ENCODE results near the gene RCE1. TPM values are rescaled to one million over a fixed set of nuclear protein-coding genes. Genes with fewer than 3 reads are reported as not detected.

Gene RCE1
- total RNA-seq, 1 donor, result 10.7 TPM

GRCh38 chr11:66835768-66836405 lies 7.4 kb upstream of the RCE1 start:
- TF ChIP-seq, protein P1, sequence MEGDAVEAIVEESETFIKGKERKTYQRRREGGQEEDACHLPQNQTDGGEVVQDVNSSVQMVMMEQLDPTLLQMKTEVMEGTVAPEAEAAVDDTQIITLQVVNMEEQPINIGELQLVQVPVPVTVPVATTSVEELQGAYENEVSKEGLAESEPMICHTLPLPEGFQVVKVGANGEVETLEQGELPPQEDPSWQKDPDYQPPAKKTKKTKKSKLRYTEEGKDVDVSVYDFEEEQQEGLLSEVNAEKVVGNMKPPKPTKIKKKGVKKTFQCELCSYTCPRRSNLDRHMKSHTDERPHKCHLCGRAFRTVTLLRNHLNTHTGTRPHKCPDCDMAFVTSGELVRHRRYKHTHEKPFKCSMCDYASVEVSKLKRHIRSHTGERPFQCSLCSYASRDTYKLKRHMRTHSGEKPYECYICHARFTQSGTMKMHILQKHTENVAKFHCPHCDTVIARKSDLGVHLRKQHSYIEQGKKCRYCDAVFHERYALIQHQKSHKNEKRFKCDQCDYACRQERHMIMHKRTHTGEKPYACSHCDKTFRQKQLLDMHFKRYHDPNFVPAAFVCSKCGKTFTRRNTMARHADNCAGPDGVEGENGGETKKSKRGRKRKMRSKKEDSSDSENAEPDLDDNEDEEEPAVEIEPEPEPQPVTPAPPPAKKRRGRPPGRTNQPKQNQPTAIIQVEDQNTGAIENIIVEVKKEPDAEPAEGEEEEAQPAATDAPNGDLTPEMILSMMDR (IDR thresholded peaks at IDR 0.05; ENCODE audit: insufficient read depth, low read length), result no peak
- no peak overlapping the region for H3K4me3 ChIP-seq (ENCODE audit: low read depth, low read length)
- peak; percentile 84 for DNase-seq (ENCODE audit: low read depth)

- H3K4me3 ChIP-seq (ENCODE audit: low read depth, low read length), result no peak overlapping the region
- TF ChIP-seq, protein P1 (IDR thresholded peaks at IDR 0.05; ENCODE audit: insufficient read depth, low read length), result no peak
- DNase-seq (ENCODE audit: low read depth), result peak; percentile 23
These were observed 2.7 kb upstream of the RCE1 start for GRCh38 chr11:66840317-66841091.

- no peak for DNase-seq (ENCODE audit: low read depth)
- TF ChIP-seq, protein P1 (IDR thresholded peaks at IDR 0.05; ENCODE audit: insufficient read depth, low read length), result no peak
- peak overlapping the region; percentile 99 for H3K4me3 ChIP-seq (ENCODE audit: low read depth, low read length)
These were observed 1.4 kb upstream of the RCE1 start for GRCh38 chr11:66841861-66842260.

DNA sequence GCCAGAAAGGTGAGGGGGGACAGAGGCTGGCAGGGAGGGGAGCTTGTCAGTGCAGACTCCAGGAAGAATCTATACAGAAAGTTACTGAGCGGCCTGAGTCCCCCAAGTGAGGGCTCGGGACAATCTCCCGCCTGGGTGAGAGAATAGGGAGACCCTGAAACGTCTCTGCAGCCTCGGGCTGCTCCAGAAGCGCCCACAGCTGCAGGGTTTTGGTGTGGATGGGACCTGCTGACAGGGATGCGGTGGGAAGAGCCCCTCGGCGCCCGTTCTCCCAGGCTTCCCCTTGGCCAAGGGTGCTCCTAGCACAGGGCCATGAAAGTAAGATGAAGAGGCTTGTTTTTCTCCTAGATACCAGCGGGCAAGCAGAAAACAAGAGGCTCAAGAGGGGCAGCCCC lies 743 bp upstream of the RCE1 start:
- TF ChIP-seq, protein P1 (IDR thresholded peaks at IDR 0.05; ENCODE audit: insufficient read depth, low read length), result no peak
- peak overlapping the region; percentile 99 for H3K4me3 ChIP-seq (ENCODE audit: low read depth, low read length)
- no peak for DNase-seq (ENCODE audit: low read depth)

DNA sequence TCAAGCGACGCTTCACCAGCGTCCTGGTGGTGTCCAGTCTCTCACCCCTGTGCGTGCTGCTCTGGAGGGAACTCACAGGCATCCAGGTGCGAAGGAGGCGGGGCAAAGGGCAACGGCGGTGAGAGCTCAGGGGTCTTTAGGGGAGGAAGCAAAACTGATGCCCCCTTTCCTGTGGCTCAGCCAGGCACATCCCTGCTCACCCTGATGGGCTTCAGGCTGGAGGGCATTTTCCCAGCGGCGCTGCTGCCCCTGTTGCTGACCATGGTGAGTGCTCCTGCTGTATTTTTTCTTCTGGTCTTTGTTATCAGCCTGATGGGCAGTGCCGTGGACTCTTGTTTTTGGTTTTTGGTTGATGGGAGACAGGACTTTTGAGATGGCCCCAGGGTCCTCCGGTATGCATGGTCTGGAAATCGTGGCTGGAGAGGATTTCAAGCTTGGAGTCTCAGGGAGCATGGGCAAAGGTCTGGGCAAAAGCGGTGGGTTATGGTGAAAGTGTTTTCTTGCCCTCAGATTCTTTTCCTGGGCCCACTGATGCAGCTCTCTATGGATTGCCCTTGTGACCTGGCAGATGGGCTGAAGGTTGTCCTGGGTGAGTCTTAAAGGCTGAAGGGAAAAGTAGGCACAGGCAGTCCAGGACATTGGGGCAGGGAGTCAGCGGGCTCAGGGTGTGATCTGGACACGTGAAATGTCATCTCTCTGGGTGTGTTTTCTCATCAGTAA lies 695 bp downstream of the RCE1 start:
- DNase-seq (ENCODE audit: low read depth), result no peak
- H3K4me3 ChIP-seq (ENCODE audit: low read depth, low read length), result peak overlapping the region; percentile 99
- TF ChIP-seq, protein P1 (IDR thresholded peaks at IDR 0.05; ENCODE audit: insufficient read depth, low read length), result no peak

DNA sequence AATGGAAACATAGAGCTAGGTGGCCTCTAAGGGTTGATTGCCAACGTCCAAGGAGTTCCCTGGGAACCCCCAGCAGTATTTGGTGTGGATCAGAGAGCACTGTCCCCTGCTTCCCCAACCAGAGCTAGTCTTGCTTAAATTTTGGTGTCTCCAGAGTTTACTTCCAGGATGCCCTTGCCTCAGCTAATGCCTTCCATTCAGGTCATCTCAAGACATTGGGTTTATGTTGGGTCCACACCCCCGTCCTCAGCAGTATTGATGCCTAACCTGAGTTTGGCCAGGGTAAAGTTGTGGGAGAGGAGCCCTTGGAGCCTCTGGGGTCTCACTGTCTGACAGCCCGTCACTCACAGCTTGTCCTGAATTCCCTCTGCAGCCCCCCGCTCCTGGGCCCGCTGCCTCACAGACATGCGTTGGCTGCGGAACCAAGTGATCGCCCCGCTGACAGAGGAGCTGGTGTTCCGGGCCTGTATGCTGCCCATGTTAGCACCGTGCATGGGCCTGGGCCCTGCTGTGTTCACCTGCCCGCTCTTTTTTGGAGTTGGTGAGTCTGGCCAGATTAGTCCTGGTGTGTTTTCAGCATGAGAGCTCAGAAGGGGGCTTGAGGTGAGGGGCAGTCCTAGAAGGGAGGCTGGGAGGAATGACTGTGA lies 1.4 kb downstream of the RCE1 start:
- DNase-seq (ENCODE audit: low read depth), result no peak
- TF ChIP-seq, protein P1 (IDR thresholded peaks at IDR 0.05; ENCODE audit: insufficient read depth, low read length), result no peak
- peak overlapping the region; percentile 99 for H3K4me3 ChIP-seq (ENCODE audit: low read depth, low read length)
